Skeletal muscle tissue (tissue), 4 donors: ENCODE measurements around the gene FPGS. TPM values are rescaled to one million over a fixed set of nuclear protein-coding genes. Genes with fewer than 3 reads are reported as not detected.
A peak's percentile ranks its signal among the peaks of the same experiment; 100 is the strongest.

Experiments used
- H3K27ac ChIP-seq: one replicate; pipeline ENCODE4 v1.7.0; 2013; ENCODE audit warnings: mild to moderate bottlenecking, low read depth, low read length, inconsistent platforms
- H3K27me3 ChIP-seq, 3 donors: one replicate each; pipeline ENCODE4 v1.7.0; 2013; ENCODE audit warnings: low read length in 3 of 3; ENCODE audit not compliant: control insufficient read depth in 3 of 3, insufficient read depth in 3 of 3
- H3K36me3 ChIP-seq, 3 donors: one replicate each; pipeline ENCODE4 v1.7.0; 2013; ENCODE audit warnings: low read length in 3 of 3; ENCODE audit not compliant: control insufficient read depth in 3 of 3, insufficient read depth in 3 of 3
- H3K4me1 ChIP-seq, 3 donors: one replicate each; pipeline ENCODE4 v1.7.0; 2013; ENCODE audit warnings: low read length in 3 of 3, mild to moderate bottlenecking in 3 of 3; ENCODE audit not compliant: control insufficient read depth in 3 of 3, insufficient read depth in 3 of 3
- H3K4me3 ChIP-seq, 3 donors: one replicate each; pipeline ENCODE4 v1.7.0; 2013; ENCODE audit warnings: low read length in 3 of 3
- H3K9ac ChIP-seq, 3 donors: one replicate each; pipeline ENCODE4 v1.7.0; 2013; ENCODE audit warnings: low read length in 3 of 3, mild to moderate bottlenecking in 3 of 3, moderate library complexity in 2 of 3, low read depth in 1 of 3
- H3K9me3 ChIP-seq, 3 donors: one replicate each; pipeline ENCODE4 v1.7.0; 2013; ENCODE audit warnings: low read length in 3 of 3; ENCODE audit not compliant: control insufficient read depth in 3 of 3
- total RNA-seq: library from RNA; depleted of rRNA; stranded (reverse); fragments of >200 nt; gene quantifications from one replicate; pipeline ENCODE4 v1.2.3, GENCODE V29; 2014
- donor health status: Osteomylitis.

FPGS gene
- total RNA-seq, 1 donor from 2014 or later = 41.2 TPM

- H3K9ac ChIP-seq = peak overlapping the region in 1 of 3 donors; percentile 60
- H3K4me1 ChIP-seq = peaks cover 14 to 27% (median 23%) of the 10 kb centered on the region in 3 donors
- no peaks in the 10 kb centered on the region for H3K9me3 ChIP-seq
- H3K27me3 ChIP-seq = no peaks in the 10 kb centered on the region
- H3K36me3 ChIP-seq = peaks cover 40 to 61% (median 61%) of the 10 kb centered on the region in 3 donors
- H3K27ac ChIP-seq = peak overlapping the region; percentile 64
- peak overlapping the region in 1 of 3 donors; percentile 56 for H3K4me3 ChIP-seq
Observed at GRCh38 chr9:127817881-127818434, 15.3 kb downstream of the FPGS start.

- H3K4me3 ChIP-seq = no peak overlapping the region
- peak overlapping the region; percentile 64 for H3K27ac ChIP-seq
- H3K36me3 ChIP-seq = peaks cover 34 to 56% (median 55%) of the 10 kb centered on the region in 3 donors
- H3K9me3 ChIP-seq = no peaks in the 10 kb centered on the region
- peak overlapping the region in 1 of 3 donors; percentile 60 for H3K9ac ChIP-seq
- H3K27me3 ChIP-seq = no peaks in the 10 kb centered on the region
- H3K4me1 ChIP-seq = peaks cover 14 to 27% (median 23%) of the 10 kb centered on the region in 3 donors
Observed at GRCh38 chr9:127818574-127818973, 15.9 kb downstream of the FPGS start.

GRCh38 chr9:127822108-127822507, 19.4 kb downstream of the FPGS start:
- no peak overlapping the region for H3K27ac ChIP-seq
- H3K36me3 ChIP-seq = peaks cover 22 to 37% (median 32%) of the 10 kb centered on the region in 3 donors

GRCh38 chr9:127825319-127826051, 22.8 kb downstream of the FPGS start:
- peaks cover 12 to 17% (median 14%) of the 10 kb centered on the region in 3 donors for H3K36me3 ChIP-seq
- no peak overlapping the region for H3K9ac ChIP-seq

More at GRCh38 chr9:127822108-127822507, 19.4 kb downstream of the FPGS start:
- Histone ChIP-seq H3K9me3 (no peaks in the 10 kb centered on the region), H3K4me1 (peaks cover 10 to 32% (median 31%) of the 10 kb centered on the region in 3 donors), H3K4me3 (no peak overlapping the region), H3K27me3 (no peaks in the 10 kb centered on the region), H3K9ac (no peak overlapping the region)

GRCh38 chr9:127826253-127826913, 23.7 kb downstream of the FPGS start:
- Histone ChIP-seq H3K9me3 (no peaks in the 10 kb centered on the region), H3K4me1 (peaks cover 22 to 42% (median 34%) of the 10 kb centered on the region in 3 donors), H3K27me3 (no peaks in the 10 kb centered on the region), H3K27ac (no peak overlapping the region), H3K36me3 (peaks cover 12 to 17% (median 12%) of the 10 kb centered on the region in 3 donors), H3K4me3 (no peak overlapping the region), H3K9ac (no peak overlapping the region)

More at GRCh38 chr9:127825319-127826051, 22.8 kb downstream of the FPGS start:
- peak overlapping the region in 1 of 3 donors; percentile 6 for H3K4me3 ChIP-seq
- H3K4me1 ChIP-seq = peaks cover 22 to 40% (median 34%) of the 10 kb centered on the region in 3 donors
- H3K9me3 ChIP-seq = no peaks in the 10 kb centered on the region
- no peaks in the 10 kb centered on the region for H3K27me3 ChIP-seq
- no peak overlapping the region for H3K27ac ChIP-seq

- Histone ChIP-seq H3K9ac (peak overlapping the region; percentile 51 to 79 (median 63)), H3K4me1 (peaks cover 27 to 46% (median 38%) of the 10 kb centered on the region in 3 donors), H3K9me3 (no peaks in the 10 kb centered on the region), H3K36me3 (peaks cover 12 to 17% (median 12%) of the 10 kb centered on the region in 3 donors), H3K27ac (peak overlapping the region; percentile 80), H3K4me3 (peak overlapping the region; percentile 61 to 69 (median 66)), H3K27me3 (no peaks in the 10 kb centered on the region)
Observed at GRCh38 chr9:127828262-127829031, 25.8 kb downstream of the FPGS start.

GRCh38 chr9:127829205-127829906, 26.7 kb downstream of the FPGS start:
- H3K27me3 ChIP-seq = no peaks in the 10 kb centered on the region
- no peaks in the 10 kb centered on the region for H3K9me3 ChIP-seq
- peaks cover 27 to 46% (median 38%) of the 10 kb centered on the region in 3 donors for H3K4me1 ChIP-seq
- H3K27ac ChIP-seq = peak overlapping the region; percentile 80
- peak overlapping the region in 1 of 3 donors; percentile 79 for H3K9ac ChIP-seq
- peaks cover 9 to 12% (median 10%) of the 10 kb centered on the region in 3 donors for H3K36me3 ChIP-seq
- peak overlapping the region in 1 of 3 donors; percentile 61 for H3K4me3 ChIP-seq

GRCh38 chr9:127832248-127832647, 29.6 kb downstream of the FPGS start:
- H3K36me3 ChIP-seq = peaks cover 3 to 6% (median 3%) of the 10 kb centered on the region in 3 donors
- H3K27me3 ChIP-seq = no peaks in the 10 kb centered on the region
- no peak overlapping the region for H3K27ac ChIP-seq
- H3K9ac ChIP-seq = no peak overlapping the region
- no peak overlapping the region for H3K4me3 ChIP-seq
- no peaks in the 10 kb centered on the region for H3K9me3 ChIP-seq
- H3K4me1 ChIP-seq = peaks cover 42 to 51% (median 43%) of the 10 kb centered on the region in 3 donors

- no peaks in the 10 kb centered on the region for H3K9me3 ChIP-seq
- peaks cover 3 to 6% (median 3%) of the 10 kb centered on the region in 3 donors for H3K36me3 ChIP-seq
- peaks cover 45 to 55% (median 49%) of the 10 kb centered on the region in 3 donors for H3K4me1 ChIP-seq
- no peak overlapping the region for H3K4me3 ChIP-seq
- H3K27ac ChIP-seq = peak overlapping the region; percentile 72
- H3K27me3 ChIP-seq = no peaks in the 10 kb centered on the region
- no peak overlapping the region for H3K9ac ChIP-seq
Observed at GRCh38 chr9:127833555-127833954, 30.9 kb downstream of the FPGS start.
